ENCODE results near the gene SNRNP200.

Gene SNRNP200

GRCh38 chr2:96353032-96353561 lies 47.8 kb upstream of the SNRNP200 start:
- no peak for DNase-seq (ENCODE audit: low read depth in 1 of 2, low spot score in 1 of 2)

DNA sequence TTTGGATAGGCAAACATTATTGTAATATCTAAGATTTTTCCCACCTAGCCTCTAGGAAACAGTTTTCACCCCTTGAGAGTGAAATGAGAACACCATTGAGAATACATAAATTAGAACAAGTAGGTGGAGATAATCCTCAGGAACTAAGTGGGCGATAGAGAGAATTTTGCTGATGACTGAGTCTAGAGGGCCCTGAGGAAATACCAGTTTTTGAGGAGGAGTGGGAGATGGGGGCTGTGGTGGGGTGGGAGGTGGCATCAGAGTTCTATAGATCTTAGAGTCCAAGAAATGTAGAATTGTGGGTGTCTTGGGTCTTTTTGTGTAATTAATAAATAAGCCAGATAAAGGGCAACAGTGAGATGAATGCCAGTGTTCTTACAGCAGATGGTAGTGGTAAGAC lies 42.0 kb upstream of the SNRNP200 start:
- Histone ChIP-seq H3K27me3 (ENCODE audit: insufficient read depth, poor library complexity, severe bottlenecking) (no peaks in the 10 kb centered on the region), H3K27ac (replicated peaks) (no peak overlapping the region), H3K4me3 (replicated peaks; ENCODE audit: insufficient read depth, low read length) (no peak overlapping the region)
- no peak for DNase-seq (ENCODE audit: low read depth in 1 of 2, low spot score in 1 of 2)
- TF ChIP-seq CTCF (IDR thresholded peaks at IDR 0.05; ENCODE audit: insufficient read depth, low read length) (no peak), POLR2AphosphoS5 (IDR thresholded peaks at IDR 0.05; ENCODE audit: low read depth) (no peak), GABPA (IDR thresholded peaks at IDR 0.05; ENCODE audit: low read depth) (no peak), SPI1 (IDR thresholded peaks at IDR 0.05; ENCODE audit: borderline replicate concordance, low read depth) (no peak), REST (IDR thresholded peaks at IDR 0.05; ENCODE audit: insufficient replicate concordance, low read depth) (no peak)

More at GRCh38 chr2:96353032-96353561, 47.8 kb upstream of the SNRNP200 start:
- Histone ChIP-seq H3K4me3 (replicated peaks; ENCODE audit: insufficient read depth, low read length) (no peak overlapping the region), H3K27ac (replicated peaks) (no peak overlapping the region), H3K27me3 (ENCODE audit: insufficient read depth, poor library complexity, severe bottlenecking) (no peaks in the 10 kb centered on the region)
- TF ChIP-seq POLR2AphosphoS5 (IDR thresholded peaks at IDR 0.05; ENCODE audit: low read depth) (no peak), CTCF (IDR thresholded peaks at IDR 0.05; ENCODE audit: insufficient read depth, low read length) (no peak), GABPA (IDR thresholded peaks at IDR 0.05; ENCODE audit: low read depth) (no peak), SPI1 (IDR thresholded peaks at IDR 0.05; ENCODE audit: borderline replicate concordance, low read depth) (no peak), REST (IDR thresholded peaks at IDR 0.05; ENCODE audit: insufficient replicate concordance, low read depth) (no peak)

DNA sequence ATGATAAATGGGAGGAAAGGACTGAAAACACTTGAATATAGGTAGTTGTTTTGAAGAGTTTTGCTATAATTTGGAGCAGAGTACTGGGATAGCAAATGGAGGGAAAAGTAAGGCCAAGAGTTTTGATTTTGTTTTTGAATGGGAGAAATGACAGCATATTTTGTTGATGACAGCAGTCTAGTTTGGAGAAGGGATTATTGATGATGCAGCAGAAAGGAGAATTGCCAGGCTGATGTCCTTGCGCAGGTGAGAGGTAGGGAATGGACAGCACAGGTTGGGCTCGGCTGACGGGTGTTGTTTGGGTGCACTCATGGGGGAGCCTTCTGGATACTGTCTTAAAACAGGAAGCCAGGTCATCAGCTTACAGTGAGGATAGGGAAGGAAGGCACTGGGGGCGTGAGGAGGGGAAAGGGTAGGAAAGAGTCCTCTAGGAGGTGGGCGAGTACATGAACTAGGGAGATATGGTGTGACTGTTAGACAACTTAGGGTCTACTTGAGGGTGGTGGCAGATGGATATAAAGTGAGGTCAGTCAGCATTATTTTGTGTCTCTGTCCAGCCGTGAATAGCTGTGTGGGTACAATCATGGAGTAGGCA lies 40.6 kb upstream of the SNRNP200 start:
- TF ChIP-seq REST (IDR thresholded peaks at IDR 0.05; ENCODE audit: insufficient replicate concordance, low read depth) (no peak), CTCF (IDR thresholded peaks at IDR 0.05; ENCODE audit: insufficient read depth, low read length) (no peak), SPI1 (IDR thresholded peaks at IDR 0.05; ENCODE audit: borderline replicate concordance, low read depth) (no peak), GABPA (IDR thresholded peaks at IDR 0.05; ENCODE audit: low read depth) (no peak), POLR2AphosphoS5 (IDR thresholded peaks at IDR 0.05; ENCODE audit: low read depth) (no peak)
- H3K27ac ChIP-seq (replicated peaks) = no peak overlapping the region
- H3K27me3 ChIP-seq (ENCODE audit: insufficient read depth, poor library complexity, severe bottlenecking) = no peaks in the 10 kb centered on the region
- H3K4me3 ChIP-seq (replicated peaks; ENCODE audit: insufficient read depth, low read length) = no peak overlapping the region
- no peak for DNase-seq (ENCODE audit: low read depth in 1 of 2, low spot score in 1 of 2)

Measured in HL-60 (cell line).